Fibroblast of the aortic adventitia (primary cell): ENCODE data around the gene DNAH7. TPM values are rescaled to one million over a fixed set of nuclear protein-coding genes. Genes with fewer than 3 reads are reported as not detected.

Experiments
- DNase-seq: peaks from one replicate; pipeline ENCODE4 v3.0.0-alpha.2; 2010; ENCODE audit warnings: low read depth
- H3K4me3 ChIP-seq: 2 replicates; pipeline ENCODE4 v1.5.1; 2011; ENCODE audit warnings: low read depth, mild to moderate bottlenecking, control low read depth, low read length, moderate library complexity
- CTCF ChIP-seq: IDR thresholded peaks from 2 replicates; pipeline ENCODE4 v1.5.1; 2011; ENCODE audit warnings: mild to moderate bottlenecking, low read length, control low read depth, inconsistent platforms; ENCODE audit not compliant: insufficient read depth
- total RNA-seq: library from RNA; depleted of rRNA; stranded (reverse); fragments of >200 nt; gene quantifications from 2 replicates; pipeline ENCODE4 v1.2.3, GENCODE V29; 2012; ENCODE audit warnings: low replicate concordance

DNAH7 gene
- total RNA-seq, 1 donor: 2.6 TPM

GRCh38 chr2:196077821-196078220 is 9.2 kb upstream of the DNAH7 start:
- TF ChIP-seq CTCF: no peak
- no peak for DNase-seq
- H3K4me3 ChIP-seq: no peak overlapping the region

GRCh38 chr2:196076778-196077568 is 8.3 kb upstream of the DNAH7 start:
- no peak for TF ChIP-seq CTCF
- no peak overlapping the region for H3K4me3 ChIP-seq
- DNase-seq: no peak

- DNase-seq: no peak
- no peak overlapping the region for H3K4me3 ChIP-seq
- no peak for TF ChIP-seq CTCF
Observed at GRCh38 chr2:196075196-196075595, 6.6 kb upstream of the DNAH7 start.

DNA sequence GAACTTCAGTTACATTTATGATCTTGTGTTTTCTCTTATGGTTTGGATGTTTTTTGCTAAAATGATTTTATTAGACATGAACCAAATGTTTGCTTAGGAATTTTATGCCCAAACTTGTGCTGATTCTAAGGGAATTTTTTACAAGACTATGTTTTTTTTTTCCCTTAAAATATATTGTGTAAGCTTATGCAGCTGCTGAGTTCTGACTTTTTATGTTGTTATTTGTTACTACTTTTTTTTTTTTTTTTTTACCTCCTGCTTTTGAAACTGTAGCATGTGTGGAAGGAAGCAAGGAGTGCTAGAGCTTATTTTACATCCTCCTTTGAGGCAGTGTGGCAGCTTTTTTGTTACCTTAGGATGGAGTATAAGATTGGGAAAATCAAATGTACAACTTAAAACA is 6.0 kb upstream of the DNAH7 start:
- DNase-seq: no peak
- no peak overlapping the region for H3K4me3 ChIP-seq
- no peak for TF ChIP-seq CTCF

DNA sequence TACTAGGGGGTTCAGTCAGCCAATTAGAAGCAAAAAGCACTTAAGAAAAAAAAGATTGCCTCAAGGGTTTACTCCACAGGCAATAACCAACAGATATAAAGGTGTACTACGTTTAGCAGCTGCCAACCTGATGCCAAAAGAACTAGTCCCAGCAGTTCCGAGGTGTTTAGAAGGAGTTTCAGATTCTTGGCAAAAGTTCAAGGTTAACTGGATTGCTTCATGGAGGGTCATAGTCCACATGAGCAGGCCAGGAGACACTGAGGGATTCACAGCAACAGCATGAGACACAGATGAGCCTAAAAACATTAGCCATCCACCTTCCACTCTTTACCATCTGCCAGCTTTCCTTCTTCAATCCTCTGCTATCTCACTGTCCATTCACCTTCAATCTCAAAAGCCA is 4.9 kb upstream of the DNAH7 start:
- TF ChIP-seq CTCF: no peak
- H3K4me3 ChIP-seq: no peak overlapping the region
- DNase-seq: no peak

- H3K4me3 ChIP-seq: no peak overlapping the region
- DNase-seq: no peak
- no peak for TF ChIP-seq CTCF
Observed at GRCh38 chr2:196067088-196067382, 1.6 kb downstream of the DNAH7 start.
